Measurements from ENCODE around the gene TOM1. TPM values are rescaled to one million over a fixed set of nuclear protein-coding genes. Genes with fewer than 3 reads are reported as not detected.

The TOM1 gene
- total RNA-seq, 1 experiment from 2014 or later, result 28.2 TPM

DNA sequence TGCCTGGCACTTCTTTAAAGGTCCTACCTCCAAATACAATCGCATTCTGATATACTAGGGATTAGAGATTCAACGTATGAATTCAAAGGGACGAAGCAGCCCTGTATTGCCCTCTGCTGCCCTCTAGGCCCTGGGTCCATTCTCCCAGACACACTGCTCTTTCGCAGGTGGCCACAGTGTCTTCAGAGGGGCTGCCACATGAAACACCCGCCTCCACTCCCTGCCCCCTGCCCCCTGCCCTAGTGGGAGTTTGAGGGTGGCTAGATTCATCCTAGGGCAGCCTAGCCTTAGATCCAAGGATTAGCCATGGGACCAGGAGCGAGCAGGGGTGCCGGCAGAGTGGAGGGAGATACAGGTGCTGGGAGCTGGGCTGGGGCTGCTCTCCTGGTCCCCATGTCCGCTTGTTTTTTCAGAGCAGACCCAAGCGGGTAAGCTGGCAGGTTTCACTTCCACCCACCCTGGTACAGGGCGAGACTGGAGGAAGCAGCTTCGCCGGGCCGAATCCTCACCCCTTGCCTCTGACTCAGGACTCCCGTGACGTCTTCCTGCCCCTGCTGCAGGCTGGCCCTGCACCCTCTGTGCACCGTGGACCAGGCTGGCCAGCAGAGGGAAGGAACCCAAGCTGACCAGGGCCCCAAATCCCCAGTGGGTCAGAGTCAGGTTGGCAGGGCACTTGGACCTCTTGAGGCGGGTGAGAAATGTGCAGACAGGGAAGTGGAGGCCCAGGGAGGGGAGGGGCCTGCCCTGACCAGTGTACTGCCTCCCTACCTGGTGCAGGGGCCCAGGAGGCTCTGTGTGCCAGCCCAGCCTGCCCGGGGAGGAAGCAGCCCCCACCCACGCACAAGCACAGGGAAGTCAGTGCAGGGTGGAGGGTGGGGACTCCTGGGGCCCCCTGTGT is 52.8 kb downstream of the TOM1 start:
- Mint-ChIP-seq H3K27ac (ENCODE audit: low read depth, unreplicated experiment) (no peak overlapping the region), H3K4me1 (ENCODE audit: insufficient read depth, unreplicated experiment) (peaks cover 11% of the 10 kb centered on the region), H3K4me3 (ENCODE audit: unreplicated experiment) (no peak overlapping the region), H3K9me3 (ENCODE audit: unreplicated experiment) (no peaks in the 10 kb centered on the region), H3K36me3 (ENCODE audit: insufficient read depth, unreplicated experiment) (peaks cover 6% of the 10 kb centered on the region), H3K27me3 (ENCODE audit: insufficient read depth, unreplicated experiment) (no peaks in the 10 kb centered on the region)
- TF ChIP-seq, protein P1, sequence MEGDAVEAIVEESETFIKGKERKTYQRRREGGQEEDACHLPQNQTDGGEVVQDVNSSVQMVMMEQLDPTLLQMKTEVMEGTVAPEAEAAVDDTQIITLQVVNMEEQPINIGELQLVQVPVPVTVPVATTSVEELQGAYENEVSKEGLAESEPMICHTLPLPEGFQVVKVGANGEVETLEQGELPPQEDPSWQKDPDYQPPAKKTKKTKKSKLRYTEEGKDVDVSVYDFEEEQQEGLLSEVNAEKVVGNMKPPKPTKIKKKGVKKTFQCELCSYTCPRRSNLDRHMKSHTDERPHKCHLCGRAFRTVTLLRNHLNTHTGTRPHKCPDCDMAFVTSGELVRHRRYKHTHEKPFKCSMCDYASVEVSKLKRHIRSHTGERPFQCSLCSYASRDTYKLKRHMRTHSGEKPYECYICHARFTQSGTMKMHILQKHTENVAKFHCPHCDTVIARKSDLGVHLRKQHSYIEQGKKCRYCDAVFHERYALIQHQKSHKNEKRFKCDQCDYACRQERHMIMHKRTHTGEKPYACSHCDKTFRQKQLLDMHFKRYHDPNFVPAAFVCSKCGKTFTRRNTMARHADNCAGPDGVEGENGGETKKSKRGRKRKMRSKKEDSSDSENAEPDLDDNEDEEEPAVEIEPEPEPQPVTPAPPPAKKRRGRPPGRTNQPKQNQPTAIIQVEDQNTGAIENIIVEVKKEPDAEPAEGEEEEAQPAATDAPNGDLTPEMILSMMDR (IDR thresholded peaks at IDR 0.05; ENCODE audit: unreplicated experiment), result no peak
- POLR2A ChIA-PET, result interaction anchor here (1.7 kb wide), 1 partner anchor 28 kb away, joined by 3 read pairs; the partner anchor contains the start of gene HMOX1
- CTCF ChIA-PET, result interaction anchor here (0.7 to 1.5 kb wide), 5 partner anchors 24 to 772 kb away, joined by 3 to 10 read pairs (median 3); no protein-coding TSS in a partner anchor
- intact Hi-C loops (cut with micrococcal nuclease), result no loop called here
- BruUV-seq (replicated peaks), result no TSS peak
- DNase-seq (ENCODE audit: unreplicated experiment), result no peak

DNA sequence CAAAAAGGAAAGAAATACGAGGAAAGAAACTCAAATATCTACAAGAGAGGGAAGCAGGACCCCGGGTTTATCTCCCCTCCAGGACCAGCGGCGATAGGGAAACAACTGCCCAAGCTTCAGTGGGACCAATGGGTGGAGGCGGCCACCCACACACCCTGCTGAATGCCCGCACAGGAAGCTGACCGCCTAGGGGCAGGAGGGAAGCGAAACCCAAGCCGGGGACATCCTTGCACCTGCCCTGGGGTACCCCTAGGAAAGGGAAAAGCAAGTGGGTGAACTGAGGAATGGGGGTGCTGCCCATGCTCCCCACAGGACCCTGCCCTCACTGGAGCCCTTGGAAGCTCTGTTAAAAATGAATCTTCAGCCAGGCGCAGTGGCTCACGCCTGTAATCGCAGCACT is 53.6 kb downstream of the TOM1 start:
- intact Hi-C loops (cut with micrococcal nuclease), result no loop called here
- Mint-ChIP-seq H3K4me3 (ENCODE audit: unreplicated experiment) (no peak overlapping the region), H3K9me3 (ENCODE audit: unreplicated experiment) (no peaks in the 10 kb centered on the region), H3K27ac (ENCODE audit: low read depth, unreplicated experiment) (no peak overlapping the region), H3K36me3 (ENCODE audit: insufficient read depth, unreplicated experiment) (peaks cover 2% of the 10 kb centered on the region), H3K27me3 (ENCODE audit: insufficient read depth, unreplicated experiment) (no peaks in the 10 kb centered on the region), H3K4me1 (ENCODE audit: insufficient read depth, unreplicated experiment) (peaks cover 17% of the 10 kb centered on the region)
- CTCF ChIA-PET, result interaction anchor here (0.6 to 0.7 kb wide), 2 partner anchors 77 to 1668 kb away, joined by 3 read pairs; no protein-coding TSS in a partner anchor
- TF ChIP-seq, protein P1 (IDR thresholded peaks at IDR 0.05; ENCODE audit: unreplicated experiment), result no peak
- BruUV-seq (replicated peaks), result no TSS peak
- POLR2A ChIA-PET, result interaction anchor here (1.7 kb wide), 1 partner anchor 27 kb away, joined by 3 read pairs; the partner anchor contains the start of gene HMOX1
- DNase-seq (ENCODE audit: unreplicated experiment), result no peak

DNA sequence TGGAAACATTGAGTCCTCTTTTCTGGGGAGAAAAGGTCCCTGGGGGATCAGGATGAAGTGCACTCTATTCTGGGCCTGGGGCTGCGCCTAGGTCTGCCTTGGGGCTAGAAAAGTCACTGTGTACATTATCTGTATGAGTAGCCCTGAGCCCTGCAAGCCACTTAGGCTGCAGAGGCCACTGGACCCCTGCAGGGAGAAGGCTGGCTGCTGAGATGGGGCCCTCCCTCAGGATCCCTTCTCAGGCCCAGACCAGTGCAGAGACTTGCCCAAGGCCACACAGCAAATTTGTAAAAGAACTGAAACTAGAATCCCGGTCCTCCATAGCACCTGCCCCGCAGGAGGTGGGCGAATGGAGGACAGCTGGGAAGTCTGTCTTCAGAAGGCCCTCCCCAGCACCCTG is 54.4 kb downstream of the TOM1 start:
- DNase-seq (ENCODE audit: unreplicated experiment), result no peak
- H3K4me3 Mint-ChIP-seq (ENCODE audit: unreplicated experiment), result no peak overlapping the region
- no peak overlapping the region for H3K27ac Mint-ChIP-seq (ENCODE audit: low read depth, unreplicated experiment)
- no peaks in the 10 kb centered on the region for H3K36me3 Mint-ChIP-seq (ENCODE audit: insufficient read depth, unreplicated experiment)
- no peaks in the 10 kb centered on the region for H3K9me3 Mint-ChIP-seq (ENCODE audit: unreplicated experiment)
- ChIA-PET CTCF (interaction anchor here (0.7 kb wide), 1 partner anchor 13 kb away, joined by 4 read pairs; no protein-coding TSS in a partner anchor), POLR2A (interaction anchor here (0.6 to 1.7 kb wide), 2 partner anchors 27 to 582 kb away, joined by 3 read pairs; partner anchors contain the start of gene HMOX1)
- intact Hi-C loops (cut with micrococcal nuclease), result no loop called here
- no peaks in the 10 kb centered on the region for H3K27me3 Mint-ChIP-seq (ENCODE audit: insufficient read depth, unreplicated experiment)
- peaks cover 17% of the 10 kb centered on the region for H3K4me1 Mint-ChIP-seq (ENCODE audit: insufficient read depth, unreplicated experiment)
- BruUV-seq (replicated peaks), result no TSS peak
- TF ChIP-seq, protein P1 (IDR thresholded peaks at IDR 0.05; ENCODE audit: unreplicated experiment), result no peak

DNA sequence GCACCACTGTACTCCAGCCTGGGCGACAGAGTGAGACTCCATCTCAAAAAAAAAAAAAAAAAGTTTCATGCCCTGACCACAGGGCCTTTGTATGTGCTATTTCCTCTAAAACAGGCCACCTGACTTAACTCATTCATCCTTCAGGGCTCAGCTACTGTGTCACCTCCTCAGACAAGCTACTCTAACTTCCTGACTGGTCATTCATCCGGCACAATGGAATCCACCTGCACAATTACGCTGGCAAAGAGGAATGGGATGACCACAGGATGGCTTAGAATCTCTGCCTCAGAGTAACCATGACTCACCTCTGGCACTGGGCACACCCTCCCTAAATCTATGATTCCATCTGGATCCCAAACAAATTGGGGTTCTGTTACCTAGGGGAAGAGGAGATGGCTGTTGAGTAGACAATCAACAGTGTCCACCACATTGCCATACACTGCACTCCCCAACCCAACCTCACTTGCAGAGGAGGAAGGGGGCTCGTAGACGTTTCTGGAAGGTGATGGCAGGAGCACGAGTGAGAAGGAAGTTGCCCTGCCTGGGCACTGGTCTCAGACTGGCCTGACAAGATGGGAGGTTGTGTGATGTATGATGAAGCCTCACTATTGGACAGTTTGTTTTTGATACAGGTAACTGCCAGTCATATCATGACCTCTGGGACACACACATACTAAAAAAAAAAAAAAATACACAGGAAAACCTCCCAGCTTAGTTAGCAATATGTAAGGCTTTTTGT is 58.4 kb downstream of the TOM1 start:
- ChIA-PET POLR2A (no interaction called here), CTCF (interaction anchor here (0.7 to 2.4 kb wide), 3 partner anchors 9 to 264 kb away, joined by 3 to 7 read pairs (median 5); no protein-coding TSS in a partner anchor)
- intact Hi-C loops (cut with micrococcal nuclease), result loop anchor here (2.0 kb wide), 1 partner anchor 23 kb away; the partner anchor contains the start of gene HMOX1
- H3K4me3 Mint-ChIP-seq (ENCODE audit: unreplicated experiment), result no peak overlapping the region
- peak; percentile 74 for DNase-seq (ENCODE audit: unreplicated experiment)
- H3K27me3 Mint-ChIP-seq (ENCODE audit: insufficient read depth, unreplicated experiment), result no peaks in the 10 kb centered on the region
- peaks cover 6% of the 10 kb centered on the region for H3K4me1 Mint-ChIP-seq (ENCODE audit: insufficient read depth, unreplicated experiment)
- no TSS peak for BruUV-seq (replicated peaks)
- no peak overlapping the region for H3K27ac Mint-ChIP-seq (ENCODE audit: low read depth, unreplicated experiment)
- TF ChIP-seq, protein P1 (IDR thresholded peaks at IDR 0.05; ENCODE audit: unreplicated experiment), result no peak
- H3K36me3 Mint-ChIP-seq (ENCODE audit: insufficient read depth, unreplicated experiment), result no peaks in the 10 kb centered on the region
- H3K9me3 Mint-ChIP-seq (ENCODE audit: unreplicated experiment), result no peaks in the 10 kb centered on the region

Data from MCF 10A (cell line).